GM21381 (cell line): ENCODE measurements around the gene ABTB1.
A peak's percentile ranks its signal among the peaks of the same experiment; 100 is the strongest.

Source experiments
- ATAC-seq: cut with Tn5 transposase; IDR thresholded peaks from one replicate; pipeline ENCODE4 v1.9.1; 2021; ENCODE audit warnings: mild to moderate bottlenecking, moderate library complexity; ENCODE audit not compliant: unreplicated experiment

Gene ABTB1

DNA sequence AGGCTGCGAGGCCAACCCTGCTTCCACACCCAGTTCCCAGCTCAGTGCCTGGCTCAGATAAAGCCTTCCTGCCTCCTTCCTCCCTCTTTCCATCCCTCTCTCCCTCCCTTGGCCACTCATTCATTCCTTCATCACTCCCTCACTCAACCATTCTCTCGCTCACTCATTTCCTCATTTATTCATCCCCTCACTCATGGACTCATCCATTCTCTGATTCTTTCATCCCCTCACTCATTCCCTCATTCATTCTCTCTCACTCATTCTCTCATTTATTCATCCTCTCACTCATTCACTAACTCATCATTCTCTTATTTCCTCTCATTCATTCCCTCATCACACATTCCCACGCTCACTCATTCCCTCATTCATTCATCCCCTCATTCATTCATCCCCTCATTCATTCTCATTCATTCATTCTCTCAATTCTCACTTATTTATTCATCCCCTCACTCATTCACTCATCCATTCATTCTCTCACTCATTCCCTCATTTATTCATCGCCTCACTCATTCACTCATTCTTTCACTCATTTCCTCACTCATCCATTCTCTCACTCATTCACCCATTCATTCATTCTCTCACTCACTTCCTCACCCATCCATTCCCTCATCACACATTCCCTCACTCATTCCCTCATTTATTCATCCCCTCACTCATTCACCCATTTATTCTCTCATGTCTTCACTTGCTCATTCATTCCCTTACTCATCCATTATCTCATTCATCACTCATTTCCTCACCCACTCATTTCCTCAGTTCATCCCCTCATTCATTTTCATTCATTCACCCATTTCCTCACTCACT lies 13.2 kb downstream of the ABTB1 start:
- no peak for ATAC-seq

DNA sequence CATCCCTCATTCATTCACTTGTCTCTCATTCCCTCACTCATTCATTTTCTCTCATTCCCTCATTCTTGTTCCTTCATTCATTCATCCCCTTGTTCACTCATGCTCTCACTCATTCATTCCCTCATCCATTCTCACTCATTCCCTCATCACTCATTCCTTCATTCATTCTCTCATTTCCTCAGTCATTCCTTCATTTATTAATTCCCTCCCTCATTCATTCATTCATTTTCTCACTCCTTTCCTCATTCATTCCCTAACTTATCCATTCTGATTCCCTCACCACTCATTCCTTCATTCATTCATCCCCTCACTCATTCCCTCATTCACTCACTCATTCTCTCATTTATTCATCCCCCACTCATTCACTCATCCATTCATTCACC lies 13.8 kb downstream of the ABTB1 start:
- no peak for ATAC-seq

DNA sequence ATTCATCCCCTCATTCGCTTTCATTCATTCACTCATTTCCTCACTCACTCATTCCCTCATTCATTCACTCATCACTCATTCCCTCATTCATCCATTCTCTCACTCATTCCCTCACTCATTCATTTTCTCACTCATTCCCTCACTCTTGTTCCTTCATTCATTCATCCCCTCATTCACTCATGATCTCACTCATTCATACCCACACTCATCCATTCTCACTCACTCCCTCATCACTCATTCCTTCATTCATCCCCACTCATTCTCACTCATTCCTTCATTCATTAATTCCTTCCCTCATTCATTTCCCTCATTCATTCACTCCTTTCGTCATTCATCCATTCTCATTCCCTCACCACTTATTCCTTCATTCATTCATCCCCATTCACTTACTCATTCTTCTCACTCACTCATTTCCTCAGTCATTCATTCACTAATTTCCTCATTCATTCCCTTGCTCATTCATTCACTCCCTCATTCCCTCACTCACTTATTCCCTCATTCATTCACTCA lies 14.5 kb downstream of the ABTB1 start:
- no peak for ATAC-seq

DNA sequence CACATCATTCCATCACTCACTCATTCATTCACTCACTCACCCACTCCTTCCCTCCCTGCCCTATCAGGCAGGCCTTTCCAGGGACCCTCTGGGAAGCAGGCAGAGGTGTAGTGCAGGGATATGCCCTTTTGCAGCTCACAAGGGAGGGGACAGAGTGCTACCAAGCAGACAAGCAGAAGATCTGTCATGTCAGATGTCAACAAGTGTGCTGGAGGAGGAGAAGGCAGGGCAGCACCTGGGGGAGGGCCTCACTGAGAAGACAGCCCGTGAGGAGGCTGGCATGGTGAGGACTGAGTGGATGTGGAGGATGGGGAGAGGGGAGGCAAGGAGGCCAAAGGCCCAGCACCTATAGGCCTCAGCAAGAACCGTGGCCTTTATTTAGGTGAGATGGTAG lies 15.3 kb downstream of the ABTB1 start:
- ATAC-seq, result no peak

DNA sequence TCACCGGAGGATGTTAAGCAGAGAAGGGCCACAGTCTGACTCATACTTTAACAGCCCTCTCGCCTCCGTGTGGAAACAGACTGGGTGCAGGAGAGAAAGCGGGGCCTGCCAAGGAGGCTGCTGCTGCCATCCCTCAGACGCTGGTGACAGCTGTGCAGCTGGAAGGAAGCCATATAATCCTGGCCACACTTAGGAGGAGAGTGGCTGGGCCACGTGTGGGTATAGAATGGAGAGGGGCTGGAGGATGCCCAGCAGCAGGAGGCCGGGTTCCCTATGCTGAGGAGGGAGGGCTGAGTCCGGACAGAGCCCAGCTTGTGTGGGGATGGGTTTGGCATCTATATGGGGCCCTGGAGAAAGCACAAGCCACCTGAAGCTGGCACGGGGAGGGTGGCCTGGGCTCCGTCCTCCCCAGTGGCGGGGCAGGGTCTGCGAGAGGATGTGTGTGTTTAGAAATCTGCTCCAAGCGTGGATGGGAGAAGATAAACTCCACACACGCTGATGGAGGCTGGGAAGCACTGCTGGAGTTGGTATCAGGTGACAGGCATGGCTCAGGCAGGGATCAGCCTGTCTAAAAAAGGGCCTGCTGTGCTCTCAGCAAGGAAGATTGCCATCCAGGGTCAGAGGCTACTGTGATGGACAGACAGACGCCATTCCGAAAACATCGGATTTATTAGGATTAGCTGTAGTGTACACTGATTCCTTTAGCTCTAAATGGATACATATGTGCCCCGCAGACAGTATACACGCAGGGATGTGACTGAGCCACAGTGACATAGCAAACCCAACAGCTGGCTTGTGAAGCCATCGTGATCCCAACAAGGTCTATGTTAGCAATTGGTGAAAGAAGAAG lies 15.9 kb downstream of the ABTB1 start:
- ATAC-seq, result no peak

DNA sequence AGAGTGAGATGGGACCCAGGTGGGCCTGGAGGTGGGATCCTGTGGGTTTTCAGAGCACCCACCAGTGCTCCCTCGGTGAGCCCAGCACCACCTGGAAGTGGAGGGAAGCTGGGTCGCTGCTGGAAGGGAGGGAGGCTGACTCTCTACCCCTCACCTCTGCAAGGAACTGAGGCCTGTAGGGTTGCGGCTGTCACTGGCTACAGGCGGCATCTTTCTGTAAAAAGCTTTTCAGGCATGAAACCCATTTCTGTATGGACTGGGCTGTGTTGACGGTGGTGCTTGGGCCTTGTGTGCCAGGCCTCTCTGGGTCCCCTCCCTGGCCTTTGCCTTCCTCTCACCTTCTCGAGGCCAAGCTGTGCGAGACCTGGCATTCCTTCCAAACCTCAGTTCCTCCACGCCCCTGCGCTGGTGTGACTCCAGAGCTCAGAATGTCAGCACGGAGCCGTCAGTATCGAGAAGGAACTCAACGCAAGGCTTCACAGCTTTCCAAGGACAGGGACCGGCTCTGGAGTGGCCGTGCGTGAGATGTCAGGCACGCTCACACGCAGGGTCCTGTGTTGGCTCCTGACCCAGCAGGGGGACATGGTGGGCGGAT lies 16.6 kb downstream of the ABTB1 start:
- ATAC-seq, result no peak

DNA sequence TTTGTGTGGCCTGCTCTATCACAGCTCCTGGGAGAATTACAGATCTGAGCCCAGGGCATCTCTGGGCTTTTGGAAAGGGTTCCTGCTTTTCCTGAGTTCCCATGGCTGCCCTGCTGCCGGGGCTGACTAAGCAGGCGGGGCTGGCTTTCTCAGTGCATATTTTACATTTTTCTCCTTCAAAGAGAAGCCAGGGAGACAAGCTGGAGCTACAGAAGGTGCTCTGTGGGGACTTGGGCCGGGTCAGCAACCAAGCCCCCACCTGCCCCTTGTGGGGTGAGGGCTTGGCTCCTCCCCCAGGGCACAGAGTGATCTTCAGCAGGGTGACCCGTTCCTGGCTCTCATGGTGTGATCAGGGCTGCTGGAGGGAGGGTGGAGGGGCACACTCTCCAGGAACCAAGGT lies 17.4 kb downstream of the ABTB1 start:
- ATAC-seq, result no peak

DNA sequence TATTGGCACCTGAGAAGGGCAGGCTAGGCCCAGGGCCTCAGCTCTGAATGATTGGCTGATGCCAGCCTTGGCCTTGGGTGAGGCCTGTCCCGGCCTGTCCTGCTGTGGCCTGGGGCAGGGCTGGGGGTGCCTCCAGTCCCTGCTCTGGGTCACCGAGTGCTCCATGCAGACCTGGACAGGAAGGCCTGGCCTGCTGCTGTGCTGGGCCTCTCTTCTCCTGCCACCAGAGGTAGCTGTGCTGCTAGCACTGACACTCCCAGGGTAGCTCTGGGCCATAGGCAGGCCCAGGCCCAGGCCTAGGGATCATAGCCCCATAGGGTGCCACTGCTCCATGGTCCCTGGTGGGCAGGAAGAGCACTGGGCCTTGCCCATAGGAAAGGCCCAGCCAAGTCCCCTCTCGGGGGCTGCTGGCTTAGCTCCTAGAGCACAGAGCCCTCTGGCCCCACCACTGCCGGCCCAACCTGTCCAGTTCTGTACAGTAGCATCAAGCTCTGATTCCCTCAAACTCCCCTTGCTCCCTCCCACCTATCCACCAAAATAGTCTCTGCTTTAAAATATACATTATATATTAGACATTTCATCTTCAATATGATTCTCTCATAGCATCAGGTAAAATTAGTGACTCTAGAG lies 18.2 kb downstream of the ABTB1 start:
- no peak for ATAC-seq

DNA sequence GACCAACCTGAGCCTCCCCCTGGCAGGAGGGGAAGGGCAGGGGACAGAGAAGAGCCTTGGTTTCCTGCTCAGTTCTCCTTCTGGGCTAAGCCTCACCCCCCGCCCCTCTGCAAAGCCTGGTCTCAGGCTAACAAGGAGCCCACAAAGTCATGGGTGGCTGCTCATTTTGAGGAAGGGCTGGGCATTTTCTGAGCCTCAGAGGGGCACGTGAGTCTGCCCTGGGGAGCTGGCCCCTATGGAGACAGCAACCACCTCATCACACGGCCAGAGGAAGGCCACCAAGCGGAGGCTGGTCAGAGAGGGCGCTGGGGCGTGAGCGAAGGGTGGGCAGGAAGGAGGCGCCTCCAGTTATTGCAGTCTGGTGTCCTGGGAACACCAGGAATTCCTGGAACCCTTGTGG lies 18.7 kb downstream of the ABTB1 start:
- no peak for ATAC-seq

DNA sequence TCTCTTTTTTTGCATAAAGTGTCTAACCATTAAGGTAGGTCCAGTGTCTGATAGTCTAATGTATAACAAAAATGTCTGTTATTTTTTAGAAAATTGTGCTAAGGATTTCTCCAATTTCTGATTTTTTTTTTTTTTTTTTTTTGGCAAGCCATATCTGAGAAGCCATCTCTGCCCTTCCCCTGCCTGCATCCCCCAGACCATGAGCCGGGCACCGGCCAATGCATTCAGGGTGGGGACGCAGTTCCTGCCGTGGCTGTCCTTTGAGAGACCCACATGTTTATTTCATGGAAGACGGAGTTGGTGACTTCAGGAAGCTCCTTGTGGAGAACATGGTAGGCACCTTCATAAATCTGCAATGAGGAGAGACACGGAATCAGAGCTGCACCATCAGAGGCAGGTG lies 19.2 kb downstream of the ABTB1 start:
- ATAC-seq, result no peak

DNA sequence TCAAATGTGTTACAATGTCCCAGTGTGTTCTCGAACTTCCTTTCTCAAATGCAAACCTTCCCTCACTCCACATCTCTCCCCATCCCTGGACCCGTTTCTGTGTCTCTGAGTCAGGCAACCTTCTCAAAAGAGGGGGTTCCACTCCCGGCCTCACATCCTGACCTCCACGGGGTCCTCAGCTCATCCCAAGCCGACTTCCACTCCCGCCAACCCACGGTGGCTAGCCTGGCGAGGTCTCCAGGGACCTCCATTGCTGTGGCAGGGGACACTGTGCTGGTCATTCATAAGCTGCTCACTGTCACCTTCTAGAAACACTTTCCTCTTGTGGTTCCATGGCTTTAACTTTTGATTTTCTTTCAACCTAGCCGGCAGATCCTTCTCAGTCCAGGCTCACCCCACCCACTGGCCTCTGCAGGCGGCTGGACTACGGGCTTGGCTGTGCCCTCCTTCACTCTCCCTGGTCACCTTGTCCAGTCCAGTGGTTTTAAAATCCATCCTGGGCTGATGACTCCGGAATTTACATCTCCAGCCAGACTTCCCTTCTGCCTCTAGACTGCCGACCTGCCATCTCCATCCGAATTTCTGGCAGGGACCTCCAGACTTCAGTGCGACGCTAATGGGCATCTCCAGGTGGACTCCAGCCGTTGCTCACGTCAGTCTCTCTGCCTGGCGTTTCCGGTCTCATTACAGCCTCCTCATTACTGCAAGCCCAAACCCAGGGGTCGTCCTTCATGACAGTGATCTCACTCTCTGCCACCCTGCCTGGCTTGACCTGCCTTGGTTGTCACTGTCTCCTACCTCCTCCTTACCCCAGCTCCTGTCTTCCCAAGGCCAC lies 20.0 kb downstream of the ABTB1 start:
- ATAC-seq, result no peak

DNA sequence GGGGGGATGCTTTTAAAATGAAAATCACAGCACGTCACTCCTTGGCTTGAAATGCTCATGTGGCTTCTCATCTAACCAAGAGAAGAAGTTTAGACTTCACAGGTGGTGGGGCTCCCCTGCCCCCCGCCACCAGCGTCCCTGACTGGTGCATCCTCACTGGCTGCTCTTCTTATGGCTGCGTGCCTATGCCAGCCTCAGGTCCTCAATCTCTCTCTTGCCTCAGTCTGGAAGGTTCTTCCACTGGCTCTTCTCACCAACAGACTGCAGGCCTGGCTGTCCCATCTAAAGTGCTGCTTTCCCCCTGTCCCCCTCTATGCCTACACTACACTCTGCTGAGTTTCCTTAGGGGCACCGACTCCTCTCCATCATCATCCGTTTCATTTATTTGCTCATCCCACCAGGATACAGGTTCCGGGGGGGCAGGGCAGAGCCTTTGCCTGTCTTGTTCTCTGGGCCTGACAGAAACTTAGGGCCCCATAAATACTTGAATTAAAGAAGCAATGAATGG lies 20.6 kb downstream of the ABTB1 start:
- ATAC-seq, result no peak

DNA sequence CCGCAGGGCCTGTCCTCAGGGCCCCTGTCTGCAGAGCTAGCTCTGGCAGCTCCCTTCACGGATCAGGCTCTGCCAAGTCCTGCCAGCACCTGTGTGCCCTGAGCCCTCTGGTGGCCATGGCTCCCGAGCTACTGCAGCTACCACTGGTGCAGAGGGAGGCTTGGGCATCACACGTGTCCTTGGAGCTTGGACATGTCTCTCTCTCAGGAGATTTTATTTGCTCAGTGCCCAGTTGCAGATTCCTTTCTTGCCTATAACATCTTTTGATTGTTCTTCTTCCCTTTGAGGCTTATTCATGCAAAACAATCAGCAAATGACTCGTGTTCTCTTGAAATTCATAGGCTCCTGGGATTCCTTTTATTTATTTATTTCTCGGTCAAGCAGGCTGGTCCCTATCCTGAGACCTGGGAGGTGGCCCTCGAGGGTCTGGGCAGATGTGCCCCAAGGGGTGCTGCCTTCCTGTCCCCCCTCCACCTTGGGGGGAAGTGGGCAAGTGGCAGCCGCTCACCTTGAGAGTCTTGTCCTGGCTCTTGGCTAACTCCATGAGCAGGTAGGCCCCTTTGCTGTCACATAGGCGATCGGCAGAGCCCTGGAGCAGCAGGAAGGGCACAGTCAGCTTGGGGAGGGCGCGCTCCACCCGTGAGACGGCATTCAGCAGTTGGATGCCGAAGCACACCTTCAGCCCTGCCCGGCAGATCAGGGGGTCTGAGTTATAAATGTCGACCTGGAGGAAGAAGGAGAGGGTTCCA lies 21.9 kb downstream of the ABTB1 start:
- ATAC-seq, result no peak

DNA sequence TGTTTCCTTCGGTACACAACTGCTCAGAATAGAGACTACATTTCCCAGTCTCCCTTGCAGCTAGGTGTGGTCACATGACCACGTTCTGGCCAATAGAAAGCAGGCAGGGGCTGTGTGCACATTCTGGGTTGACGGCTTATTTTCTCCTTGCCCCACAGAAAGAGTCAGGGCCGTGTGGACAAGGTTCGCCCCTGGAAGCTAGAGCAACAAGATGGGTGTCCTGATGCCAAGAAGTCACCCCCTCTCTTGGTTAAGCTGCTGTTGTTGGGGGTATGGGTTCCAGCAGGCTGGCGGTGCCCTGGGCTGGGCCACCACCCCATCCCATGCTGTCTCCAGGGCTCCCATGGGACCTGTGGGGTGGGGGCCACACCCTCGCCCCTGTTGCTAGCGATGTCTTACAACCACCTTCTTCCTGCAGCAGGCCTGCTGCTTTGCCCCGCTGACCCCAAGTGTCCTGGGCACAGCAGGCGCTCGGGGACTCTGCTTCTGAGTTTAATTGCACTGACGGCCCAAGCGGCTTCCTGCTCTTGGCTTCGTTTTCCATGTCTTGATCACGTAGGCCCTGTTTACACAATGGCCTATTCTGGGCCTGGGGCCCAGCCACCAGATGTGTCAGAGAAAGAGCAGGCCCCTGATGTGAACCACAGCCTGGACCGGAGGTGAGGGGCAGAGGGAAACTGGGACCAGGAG lies 24.9 kb downstream of the ABTB1 start:
- ATAC-seq, result peak; percentile 63

DNA sequence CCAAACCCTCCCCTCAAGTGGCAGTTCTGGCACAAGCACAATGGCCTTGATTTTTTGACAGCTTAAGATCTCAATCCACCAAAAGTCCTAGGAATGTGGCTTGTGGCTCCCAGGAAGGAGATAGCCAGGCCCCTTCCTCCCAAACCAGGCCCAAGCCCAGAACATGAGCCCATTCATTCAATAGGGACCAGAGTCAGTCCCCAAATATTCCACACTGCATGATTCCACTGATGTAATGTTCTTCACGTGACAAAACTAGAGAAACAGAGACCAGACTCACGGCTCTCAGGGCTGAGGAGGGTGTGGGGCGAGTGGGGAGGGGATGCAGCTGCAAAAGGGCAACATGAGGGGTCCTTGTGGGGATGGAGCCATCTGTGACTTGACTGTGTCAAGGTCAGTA lies 25.5 kb downstream of the ABTB1 start:
- no peak for ATAC-seq

DNA sequence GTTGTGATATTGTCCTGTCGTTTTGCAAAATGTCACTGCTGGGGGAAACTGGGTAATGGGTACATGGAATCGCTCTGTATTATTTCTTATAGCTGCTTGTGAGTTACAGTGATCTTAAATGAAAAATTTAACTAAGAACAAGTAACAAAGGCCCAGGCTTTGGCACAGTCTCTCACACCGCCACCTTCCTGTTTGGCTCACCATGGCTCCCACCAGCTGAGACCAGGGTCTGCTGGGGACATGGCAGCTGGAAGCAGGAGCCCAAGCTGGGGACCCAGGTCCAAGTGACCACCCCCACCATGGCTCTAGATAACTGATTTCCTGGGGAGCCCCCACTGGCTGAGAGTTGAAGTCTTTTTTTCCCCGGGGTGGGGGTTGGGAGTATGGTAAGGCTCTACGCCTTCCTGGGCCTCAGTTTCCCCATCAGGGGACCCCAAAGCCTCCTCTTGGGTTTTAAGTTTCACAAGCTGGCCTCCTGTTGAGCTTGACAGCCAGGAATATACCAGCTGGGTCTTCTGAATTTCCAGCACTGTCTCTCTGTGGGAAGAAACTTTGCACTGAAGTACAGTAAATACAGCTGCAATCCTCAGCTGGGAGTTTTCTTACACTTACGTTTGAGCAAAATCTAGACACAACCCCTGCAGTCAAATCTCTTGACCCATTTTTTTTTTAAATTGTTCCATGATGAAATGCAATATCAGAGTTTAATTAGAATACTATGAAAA lies 26.1 kb downstream of the ABTB1 start:
- no peak for ATAC-seq

DNA sequence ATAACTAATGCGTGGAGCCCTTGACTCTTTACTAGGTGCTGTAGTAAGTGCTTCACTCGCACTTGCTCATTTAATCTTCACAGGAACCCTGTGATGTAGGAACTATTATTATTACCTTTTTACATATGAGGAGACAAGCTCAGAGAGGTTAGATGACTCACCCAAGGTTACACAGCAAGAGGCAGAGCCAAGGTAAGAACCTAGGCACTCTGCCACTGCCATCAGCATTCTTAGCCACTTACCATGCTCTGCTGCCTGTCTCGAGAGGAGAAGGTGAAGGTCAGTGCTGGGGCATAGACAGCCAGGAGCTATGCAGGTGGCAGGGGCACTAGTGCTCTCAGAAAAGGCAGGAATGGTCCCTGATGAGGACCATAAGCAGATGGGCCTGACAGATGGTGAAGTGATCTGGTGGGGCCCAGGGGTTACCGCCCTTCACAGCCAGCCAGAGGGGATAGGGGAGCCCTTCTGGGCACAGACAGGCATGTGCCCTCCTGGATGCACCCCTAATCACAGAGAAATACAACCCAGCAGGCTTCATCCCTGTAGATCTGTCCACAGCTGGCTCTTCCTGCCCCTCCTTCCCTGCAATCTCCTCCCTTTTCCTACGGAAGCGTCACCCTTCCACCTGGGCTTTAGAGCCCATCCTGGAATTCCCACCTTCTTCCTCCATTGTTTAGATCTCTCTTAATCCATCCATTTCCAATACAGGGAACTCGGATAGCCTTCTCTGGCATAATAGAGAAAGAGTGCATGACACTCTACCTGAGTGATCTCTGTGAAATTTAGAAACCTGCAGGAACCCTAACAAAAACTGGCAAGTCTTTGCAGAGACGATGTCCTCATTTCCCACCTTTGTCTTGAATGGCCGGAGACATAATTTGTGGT lies 26.9 kb downstream of the ABTB1 start:
- no peak for ATAC-seq
